Prostate gland (tissue), 2 donors: ENCODE measurements around the gene DAPK1. TPM values are rescaled to one million over a fixed set of nuclear protein-coding genes. Genes with fewer than 3 reads are reported as not detected.

Experiments used
- DNase-seq: peaks from one replicate; pipeline ENCODE4 v3.0.0-alpha.2; 2019; ENCODE audit warnings: low spot score
- H3K27ac ChIP-seq, 2 donors: fragments of 200-600 bp; sonication (generic); 2 replicates each; pipeline ENCODE4 v1.5.1; 2017 to 2019
- H3K27me3 ChIP-seq: fragments of 200-600 bp; sonication (generic); replicated peaks from 2 replicates; pipeline ENCODE4 v1.5.1; 2019; ENCODE audit not compliant: insufficient read depth
- H3K36me3 ChIP-seq, 2 donors: fragments of 200-600 bp; sonication (generic); 1 replicate in 1 of 2; 2 replicates in 1 of 2; pipeline versions ENCODE4 v1.5.1 to v1.8.1; 2017 to 2019
- H3K4me1 ChIP-seq: fragments of 200-600 bp; sonication (generic); replicated peaks from 2 replicates; pipeline ENCODE4 v1.5.1; 2019
- H3K4me3 ChIP-seq, 2 donors: fragments of 200-600 bp; sonication (generic); 2 replicates each; pipeline ENCODE4 v1.5.1; 2017 to 2019
- H3K9me3 ChIP-seq: fragments of 200-600 bp; sonication (generic); 2 replicates; pipeline ENCODE4 v1.5.1; 2017
- CTCF ChIP-seq, 4 experiments: fragments of 200-600 bp in 2 of 4; fragments of 450-650 bp in 2 of 4; sonication (generic) in 2 of 4; IDR thresholded peaks; 1 replicate in 3 of 4; 2 replicates in 1 of 4; pipeline ENCODE4 v1.5.1; 2016 to 2019; ENCODE audit warnings: antibody characterized with exemption in 4 of 4, mild to moderate bottlenecking in 2 of 4, moderate library complexity in 2 of 4
- POLR2A ChIP-seq: fragments of 450-650 bp; IDR thresholded peaks from one replicate; pipeline ENCODE4 v1.6.1; 2016; ENCODE audit warnings: antibody characterized with exemption, mild to moderate bottlenecking
- POLR2AphosphoS5 ChIP-seq: sonication (generic); formaldehyde crosslinking; IDR thresholded peaks from one replicate; pipeline ENCODE4 v1.6.1; 2017; ENCODE audit warnings: antibody characterized with exemption
- WGBS: methylation state at CpG from one replicate; pipeline ENCODE4 v1.1.5; 2018; 5-methylcytosine and 5-hydroxymethylcytosine counted together
- intact Hi-C: fragments of 100-400 bp; cut with DNase I; formaldehyde crosslinking; loops from one replicate; pipeline ENCODE4 v1.14.2; 2022
- total RNA-seq, 2 donors: library from RNA; depleted of rRNA; stranded (reverse); fragments of >200 nt; gene quantifications; one replicate each; pipeline ENCODE4 v1.1.0, GENCODE V29; 2016

The DAPK1 gene
- total RNA-seq, 2 donors from 2014 or later, result 13.9 to 39.1 TPM

DNA sequence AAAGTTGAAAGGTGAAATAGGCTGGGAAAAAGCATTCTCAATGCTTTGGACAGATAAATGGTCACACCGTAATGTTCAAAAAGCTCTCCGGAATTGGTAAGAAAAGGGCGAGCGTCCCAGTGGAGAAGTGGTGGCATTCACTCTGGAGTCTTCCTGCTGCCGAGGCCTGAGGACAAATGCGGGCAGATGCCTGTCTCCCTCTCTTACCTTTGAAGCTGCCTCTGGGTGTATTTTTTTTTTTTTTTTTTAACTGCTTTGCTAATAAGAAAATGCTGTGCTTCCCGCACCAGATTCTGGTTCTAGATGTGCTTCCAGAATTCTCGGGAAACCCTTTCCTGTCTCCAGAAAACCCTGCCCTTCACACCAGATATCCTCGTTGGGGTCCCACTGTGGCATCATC is 203.8 kb downstream of the DAPK1 start:
- Histone ChIP-seq H3K4me1 (no peaks in the 10 kb centered on the region), H3K36me3 (no peaks in the 10 kb centered on the region), H3K4me3 (no peak overlapping the region), H3K27me3 (no peaks in the 10 kb centered on the region), H3K9me3 (no peaks in the 10 kb centered on the region), H3K27ac (no peak overlapping the region)
- 91% methylated on average over 9 of the region's 9 CpGs for WGBS
- no peak for TF ChIP-seq POLR2A
- DNase-seq, result no peak
- intact Hi-C loops, result no loop called here

DNA sequence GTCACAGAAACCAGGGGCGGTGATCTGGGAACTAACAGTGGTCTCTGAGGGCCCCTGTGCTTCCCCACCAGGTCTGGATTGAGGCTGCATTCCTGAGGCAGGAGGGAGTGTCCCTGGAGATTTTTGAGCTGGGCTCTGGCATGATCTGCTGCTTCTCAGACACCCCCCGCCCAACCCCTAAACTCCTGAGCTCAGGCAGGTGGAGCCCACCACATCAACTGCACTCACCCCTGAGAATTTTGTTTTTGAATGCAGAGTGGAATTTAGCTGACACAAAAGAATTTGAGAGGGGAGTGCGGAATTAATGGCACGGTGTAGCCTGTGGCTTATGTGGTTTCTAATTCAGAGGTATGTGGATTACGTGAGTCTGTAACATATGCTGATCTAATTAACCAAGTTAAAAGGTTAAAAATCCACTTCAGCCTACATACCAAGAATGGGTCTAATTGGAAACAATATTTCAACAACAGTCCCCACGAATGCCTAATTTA is 204.3 kb downstream of the DAPK1 start:
- TF ChIP-seq CTCF (IDR thresholded peaks at IDR 0.05), result no peak
- TF ChIP-seq POLR2AphosphoS5, result no peak
- no peak for TF ChIP-seq POLR2A
- Histone ChIP-seq H3K27ac (no peak overlapping the region), H3K4me1 (no peaks in the 10 kb centered on the region), H3K27me3 (no peaks in the 10 kb centered on the region), H3K36me3 (no peaks in the 10 kb centered on the region), H3K9me3 (no peaks in the 10 kb centered on the region), H3K4me3 (no peak overlapping the region)
- DNase-seq, result no peak
- intact Hi-C loops, result no loop called here
- WGBS, result 90% methylated on average over 6 of the region's 6 CpGs

DNA sequence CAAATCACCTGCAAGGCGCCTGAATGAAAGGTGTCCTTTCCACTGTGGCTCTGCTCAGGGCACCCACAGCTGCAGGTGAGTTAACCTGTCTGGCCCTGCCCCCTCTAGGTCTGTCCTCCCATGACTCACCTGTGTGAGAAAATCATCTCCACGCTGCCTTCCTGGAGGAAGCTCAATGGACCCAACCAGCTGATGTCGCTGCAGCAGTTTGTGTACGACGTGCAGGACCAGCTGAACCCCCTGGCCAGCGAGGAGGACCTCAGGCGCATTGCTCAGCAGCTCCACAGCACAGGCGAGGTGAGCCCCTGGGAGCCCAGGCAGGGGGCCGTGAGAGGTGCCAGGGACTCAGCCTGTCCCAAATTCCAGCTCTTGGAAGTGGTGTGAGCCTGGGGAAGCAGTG is 205.3 kb downstream of the DAPK1 start:
- Histone ChIP-seq H3K27me3 (no peaks in the 10 kb centered on the region), H3K4me1 (no peaks in the 10 kb centered on the region), H3K9me3 (no peaks in the 10 kb centered on the region), H3K27ac (no peak overlapping the region), H3K4me3 (no peak overlapping the region), H3K36me3 (no peaks in the 10 kb centered on the region)
- intact Hi-C loops, result no loop called here
- DNase-seq, result no peak
- TF ChIP-seq POLR2A (no peak), POLR2AphosphoS5 (no peak), CTCF (IDR thresholded peaks at IDR 0.05) (no peak)
- 97% methylated on average over 6 of the region's 9 CpGs for WGBS

DNA sequence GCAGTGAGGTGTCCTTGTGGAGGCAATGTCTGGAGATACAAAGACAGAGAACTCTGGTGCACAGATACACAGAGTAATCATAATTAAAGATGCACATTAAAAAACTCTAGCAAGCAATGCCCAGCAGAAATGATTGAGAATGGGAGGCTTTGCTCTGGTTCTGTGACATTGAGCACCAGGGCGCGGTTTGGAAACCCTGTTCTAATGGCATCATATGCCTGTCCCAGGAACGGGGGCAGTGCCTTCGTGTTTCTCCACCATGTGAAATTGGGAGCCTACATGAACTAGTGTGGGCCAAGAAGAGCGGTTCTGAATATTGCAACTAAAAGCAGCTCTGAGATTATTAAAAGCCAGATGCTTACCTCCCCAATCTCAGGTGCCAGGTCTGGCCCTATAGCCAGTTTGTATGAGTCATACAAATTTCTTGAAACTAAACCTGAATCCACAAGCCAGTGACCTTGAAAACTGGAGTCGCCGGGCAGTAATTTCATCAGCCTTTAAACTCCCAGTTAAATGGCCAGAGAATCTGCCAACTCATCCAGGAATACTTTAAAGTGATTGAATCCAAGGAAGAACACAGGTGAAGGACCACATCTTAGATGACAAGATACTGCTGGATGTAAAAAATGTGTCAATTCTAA is 206.1 kb downstream of the DAPK1 start:
- no peaks in the 10 kb centered on the region for H3K36me3 ChIP-seq
- 97% methylated on average over 7 of the region's 7 CpGs for WGBS
- no peak for DNase-seq
- H3K27me3 ChIP-seq, result no peaks in the 10 kb centered on the region
- no peak overlapping the region for H3K27ac ChIP-seq
- TF ChIP-seq CTCF (IDR thresholded peaks at IDR 0.05) (no peak), POLR2A (no peak), POLR2AphosphoS5 (no peak)
- H3K9me3 ChIP-seq, result no peaks in the 10 kb centered on the region
- no peaks in the 10 kb centered on the region for H3K4me1 ChIP-seq
- intact Hi-C loops, result no loop called here
- H3K4me3 ChIP-seq, result no peak overlapping the region

DNA sequence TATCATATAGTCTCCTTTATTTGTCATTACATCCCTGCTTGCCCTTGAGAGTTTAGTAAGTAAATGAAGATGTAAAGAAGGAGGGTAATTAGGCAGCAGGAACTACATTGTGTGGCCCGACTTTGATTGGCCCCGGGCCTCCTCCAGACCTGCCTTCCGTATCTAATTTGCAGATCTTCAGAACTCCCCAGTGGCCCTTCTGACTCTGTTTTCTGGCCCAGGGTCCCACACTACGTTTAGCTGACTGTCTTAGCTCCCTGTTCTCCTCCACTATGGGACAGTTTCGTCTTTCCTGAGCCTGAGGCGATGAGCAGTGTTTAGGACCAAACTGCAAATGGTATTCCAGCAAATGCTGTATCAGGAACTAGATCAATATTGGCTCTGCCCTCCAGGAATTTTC is 206.7 kb downstream of the DAPK1 start:
- H3K9me3 ChIP-seq, result no peaks in the 10 kb centered on the region
- H3K4me3 ChIP-seq, result no peak overlapping the region
- H3K27ac ChIP-seq, result no peak overlapping the region
- H3K27me3 ChIP-seq, result no peaks in the 10 kb centered on the region
- 75% methylated on average over 6 of the region's 6 CpGs for WGBS
- intact Hi-C loops, result no loop called here
- H3K4me1 ChIP-seq, result no peaks in the 10 kb centered on the region
- TF ChIP-seq POLR2AphosphoS5 (no peak), POLR2A (no peak), CTCF (IDR thresholded peaks at IDR 0.05) (no peak)
- H3K36me3 ChIP-seq, result no peaks in the 10 kb centered on the region
- DNase-seq, result no peak
